ENCODE measurements around the gene LRRC17. TPM values are rescaled to one million over a fixed set of nuclear protein-coding genes. Genes with fewer than 3 reads are reported as not detected.

The LRRC17 gene
- total RNA-seq, 1 experiment from 2014 or later, result 0.39 TPM

GRCh38 chr7:102993718-102994029, 80.9 kb downstream of the LRRC17 start:
- no peak for DNase-seq (ENCODE audit: low read depth, low spot score)
- ChIA-PET POLR2A (interaction anchor here (0.7 kb wide), 1 partner anchor 9 kb away, joined by 4 read pairs; no protein-coding TSS in a partner anchor), CTCF (interaction anchor here (1.0 kb wide), 1 partner anchor 68 kb away, joined by 8 read pairs; no protein-coding TSS in a partner anchor)
- H3K4me1 ChIP-seq (ENCODE audit: control insufficient read depth, insufficient read depth, low read length), result peaks cover 36% of the 10 kb centered on the region
- no peaks in the 10 kb centered on the region for H3K36me3 ChIP-seq (ENCODE audit: control insufficient read depth, insufficient read depth, low read length)
- H3K4me3 ChIP-seq (ENCODE audit: low read depth in 2 of 2, low read length in 2 of 2), result no peak overlapping the region
- in situ Hi-C loops (cut with HindIII; ENCODE audit: low pct_unique_long_range_greater_than_20kb, low sequenced_read_pairs), result no loop called here
- TF ChIP-seq REST (IDR thresholded peaks at IDR 0.05; ENCODE audit: insufficient read depth in 1 of 2, low read depth in 2 of 2, low read length in 1 of 2) (no peak), SIN3A (IDR thresholded peaks at IDR 0.05; ENCODE audit: borderline replicate concordance, insufficient read depth, low read depth, low read length) (no peak), TCF7L2 (IDR thresholded peaks at IDR 0.05; ENCODE audit: low read depth, low read length) (no peak), POLR2AphosphoS5 (IDR thresholded peaks at IDR 0.05; ENCODE audit: low read depth, low read length) (no peak), CTCF (IDR thresholded peaks at IDR 0.05) (no peak)
- H3K9me3 ChIP-seq (ENCODE audit: control insufficient read depth, insufficient read depth, low read depth, low read length), result peaks cover 8% of the 10 kb centered on the region; the same call in 1 of the 2 replicates
- BruUV-seq (replicated peaks), result no TSS peak
- no peaks in the 10 kb centered on the region for H3K27me3 ChIP-seq (ENCODE audit: control insufficient read depth, insufficient read depth, low read length)
- intact Hi-C loops (cut with micrococcal nuclease; ENCODE audit: unreplicated experiment), result no loop called here
- H3K27ac ChIP-seq (ENCODE audit: low read length), result peak overlapping the region; percentile 99
- ATAC-seq, result no peak

GRCh38 chr7:102994567-102994966, 81.8 kb downstream of the LRRC17 start:
- H3K27me3 ChIP-seq (ENCODE audit: control insufficient read depth, insufficient read depth, low read length), result no peaks in the 10 kb centered on the region
- H3K36me3 ChIP-seq (ENCODE audit: control insufficient read depth, insufficient read depth, low read length), result no peaks in the 10 kb centered on the region
- peaks cover 8% of the 10 kb centered on the region; the same call in 1 of the 2 replicates for H3K9me3 ChIP-seq (ENCODE audit: control insufficient read depth, insufficient read depth, low read depth, low read length)
- H3K4me1 ChIP-seq (ENCODE audit: control insufficient read depth, insufficient read depth, low read length), result peaks cover 36% of the 10 kb centered on the region
- TF ChIP-seq SIN3A (IDR thresholded peaks at IDR 0.05; ENCODE audit: borderline replicate concordance, insufficient read depth, low read depth, low read length) (no peak), TCF7L2 (IDR thresholded peaks at IDR 0.05; ENCODE audit: low read depth, low read length) (no peak), POLR2AphosphoS5 (IDR thresholded peaks at IDR 0.05; ENCODE audit: low read depth, low read length) (no peak), REST (IDR thresholded peaks at IDR 0.05; ENCODE audit: insufficient read depth in 1 of 2, low read depth in 2 of 2, low read length in 1 of 2) (no peak), CTCF (IDR thresholded peaks at IDR 0.05) (no peak)
- DNase-seq (ENCODE audit: low read depth, low spot score), result no peak
- H3K27ac ChIP-seq (ENCODE audit: low read length), result peak overlapping the region; percentile 99
- in situ Hi-C loops (cut with HindIII; ENCODE audit: low pct_unique_long_range_greater_than_20kb, low sequenced_read_pairs) (no loop called here), intact Hi-C loops (cut with micrococcal nuclease; ENCODE audit: unreplicated experiment) (no loop called here)
- no peak for ATAC-seq
- no peak overlapping the region for H3K4me3 ChIP-seq (ENCODE audit: low read depth in 2 of 2, low read length in 2 of 2)
- no TSS peak for BruUV-seq (replicated peaks)
- ChIA-PET CTCF (no interaction called here), POLR2A (no interaction called here)

Other genes starting within 250 kb of the LRRC17 start
- 10.0 TPM for gene POLR2J2, start 241.3 kb upstream of the LRRC17 start, total RNA-seq (2021; ENCODE audit: unreplicated experiment)
- gene FAM185A, start 164.0 kb upstream of the LRRC17 start, total RNA-seq (2021; ENCODE audit: unreplicated experiment), result 8.9 TPM
- gene FBXL13, start 161.8 kb downstream of the LRRC17 start, total RNA-seq (2021; ENCODE audit: unreplicated experiment), result 2.5 TPM
- gene ARMC10, start 162.1 kb downstream of the LRRC17 start, total RNA-seq (2021; ENCODE audit: unreplicated experiment), result 73.2 TPM
- gene NAPEPLD, start 236.1 kb downstream of the LRRC17 start, total RNA-seq (2021; ENCODE audit: unreplicated experiment), result 19.2 TPM

All from Panc1 (cell line).